22Rv1 (cell line): ENCODE measurements around the gene AGA.

Source experiments
- H3K27ac ChIP-seq: fragments of 450-650 bp; 2 replicates; pipeline ENCODE4 v1.5.1; 2017
- CTCF ChIP-seq: fragments of 450-650 bp; IDR thresholded peaks from 2 replicates; pipeline ENCODE4 v1.5.1; 2017; ENCODE audit warnings: mild to moderate bottlenecking
- ZFX ChIP-seq: fragments of 450-650 bp; IDR thresholded peaks from 2 replicates; pipeline ENCODE4 v1.6.1; 2017; ENCODE audit warnings: antibody characterized with exemption, borderline replicate concordance

Gene AGA

GRCh38 chr4:177393236-177393635 is 49.0 kb downstream of the AGA start:
- no peak overlapping the region for H3K27ac ChIP-seq
- no peak for TF ChIP-seq ZFX
- TF ChIP-seq CTCF = no peak

- TF ChIP-seq CTCF = no peak
- no peak for TF ChIP-seq ZFX
- H3K27ac ChIP-seq = no peak overlapping the region
Observed at GRCh38 chr4:177391953-177392352, 50.3 kb downstream of the AGA start.

GRCh38 chr4:177391287-177391686 is 51.0 kb downstream of the AGA start:
- TF ChIP-seq CTCF = no peak
- no peak for TF ChIP-seq ZFX
- H3K27ac ChIP-seq = no peak overlapping the region

- no peak overlapping the region for H3K27ac ChIP-seq
- TF ChIP-seq CTCF = no peak
- TF ChIP-seq ZFX = no peak
Observed at GRCh38 chr4:177386278-177386815, 55.9 kb downstream of the AGA start.

- no peak overlapping the region for H3K27ac ChIP-seq
- TF ChIP-seq CTCF (no peak), ZFX (no peak)
Observed at GRCh38 chr4:177385576-177386277, 56.5 kb downstream of the AGA start.

GRCh38 chr4:177384856-177385397 is 57.3 kb downstream of the AGA start:
- TF ChIP-seq ZFX (no peak), CTCF (no peak)
- no peak overlapping the region for H3K27ac ChIP-seq

- H3K27ac ChIP-seq = no peak overlapping the region
- TF ChIP-seq ZFX (no peak), CTCF (no peak)
Observed at GRCh38 chr4:177381762-177382310, 60.4 kb downstream of the AGA start.
